Stimulated activated CD8-positive, alpha-beta memory T cell treated with anti-CD3 and anti-CD28 coated beads, Interleukin-12 subunit alpha, Interleukin-12 subunit beta, amount 100 ng/mL, for 24 hours (primary cell): Measurements from ENCODE around the gene LIF.
"Not testable (repeated sequence)": the region's sequence is repeated elsewhere in the genome, so short reads cannot be mapped to it uniquely, and the experiment has no call there.

ENCODE experiments used
- DNase-seq: peaks from one replicate; pipeline ENCODE4 v3.0.0-alpha.2; 2020; ENCODE audit errors: extremely low read depth

Gene LIF

DNA sequence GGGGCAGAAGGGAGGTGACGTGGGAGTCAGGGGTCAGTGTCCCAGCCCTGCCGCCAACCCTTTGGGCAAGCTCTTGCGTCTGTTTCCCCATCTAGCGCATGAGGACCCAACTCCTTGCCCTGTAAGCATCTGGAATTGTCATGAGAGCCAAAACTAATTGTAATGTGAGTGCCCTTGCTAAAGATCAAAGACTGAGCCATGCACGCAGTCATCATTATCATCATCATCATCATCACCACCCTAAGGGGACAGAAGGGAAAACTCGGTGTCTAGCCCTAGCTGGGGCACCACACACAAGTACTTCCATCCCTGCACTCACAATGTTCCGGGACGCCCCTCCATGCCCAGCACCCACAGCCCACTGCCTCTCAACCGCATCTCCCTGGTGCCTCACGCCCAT is 2.5 kb downstream of the LIF start:
- DNase-seq: no peak

DNA sequence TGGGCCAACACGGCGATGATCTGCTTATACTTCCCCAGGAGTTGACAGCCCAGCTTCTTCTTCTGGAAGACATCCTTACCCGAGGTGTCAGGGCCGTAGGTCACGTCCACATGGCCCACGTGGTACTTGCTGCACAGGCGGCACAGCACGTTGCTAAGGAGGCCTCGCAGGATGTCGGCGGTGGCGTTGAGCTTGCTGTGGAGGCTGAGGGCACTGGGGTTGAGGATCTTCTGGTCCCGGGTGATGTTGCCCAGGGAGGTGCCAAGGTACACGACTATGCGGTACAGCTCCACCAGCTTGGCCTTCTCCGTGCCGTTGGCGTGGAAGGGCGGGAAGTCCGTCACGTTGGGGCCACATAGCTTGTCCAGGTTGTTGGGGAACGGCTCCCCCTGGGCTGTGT is 2.9 kb downstream of the LIF start:
- DNase-seq: no peak

DNA sequence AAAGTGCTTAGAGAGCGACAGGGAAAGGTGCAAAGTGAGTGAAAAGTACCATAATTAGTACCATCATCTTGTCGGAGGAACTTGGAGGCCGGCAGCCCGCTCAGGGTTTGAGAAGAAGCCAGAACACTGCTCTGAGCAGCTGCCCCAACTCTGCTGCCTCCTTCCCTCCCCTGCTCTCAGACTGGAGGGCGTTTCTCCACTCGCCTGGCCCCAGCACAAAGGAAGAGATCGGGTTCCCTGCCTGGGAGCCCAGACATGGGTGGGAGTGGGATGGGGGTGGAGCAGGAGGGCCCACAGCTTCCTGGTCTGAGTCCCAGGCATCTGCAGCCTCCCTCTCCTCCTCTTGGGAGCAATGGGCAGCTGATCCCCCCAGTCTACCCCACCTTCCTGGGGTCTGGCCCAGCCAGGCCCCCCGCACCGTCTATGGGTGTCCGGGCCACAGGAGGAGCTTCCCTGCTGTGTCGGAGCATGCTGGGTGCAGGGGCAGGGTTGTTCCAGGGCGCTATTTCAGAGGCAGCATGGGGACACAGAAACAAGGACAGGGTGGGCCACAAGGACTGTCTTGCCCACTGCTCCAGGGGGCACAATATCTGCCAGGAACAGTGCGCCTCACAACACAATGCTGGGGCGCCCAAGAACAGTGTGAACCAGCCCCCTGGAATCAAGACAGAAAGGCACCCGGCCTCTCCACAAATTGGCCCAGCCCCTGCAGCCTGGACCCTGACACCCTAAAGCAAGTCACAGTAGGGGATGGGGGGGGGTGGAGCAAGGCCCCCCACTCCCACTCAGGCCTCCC is 4.8 kb downstream of the LIF start:
- no peak for DNase-seq

DNA sequence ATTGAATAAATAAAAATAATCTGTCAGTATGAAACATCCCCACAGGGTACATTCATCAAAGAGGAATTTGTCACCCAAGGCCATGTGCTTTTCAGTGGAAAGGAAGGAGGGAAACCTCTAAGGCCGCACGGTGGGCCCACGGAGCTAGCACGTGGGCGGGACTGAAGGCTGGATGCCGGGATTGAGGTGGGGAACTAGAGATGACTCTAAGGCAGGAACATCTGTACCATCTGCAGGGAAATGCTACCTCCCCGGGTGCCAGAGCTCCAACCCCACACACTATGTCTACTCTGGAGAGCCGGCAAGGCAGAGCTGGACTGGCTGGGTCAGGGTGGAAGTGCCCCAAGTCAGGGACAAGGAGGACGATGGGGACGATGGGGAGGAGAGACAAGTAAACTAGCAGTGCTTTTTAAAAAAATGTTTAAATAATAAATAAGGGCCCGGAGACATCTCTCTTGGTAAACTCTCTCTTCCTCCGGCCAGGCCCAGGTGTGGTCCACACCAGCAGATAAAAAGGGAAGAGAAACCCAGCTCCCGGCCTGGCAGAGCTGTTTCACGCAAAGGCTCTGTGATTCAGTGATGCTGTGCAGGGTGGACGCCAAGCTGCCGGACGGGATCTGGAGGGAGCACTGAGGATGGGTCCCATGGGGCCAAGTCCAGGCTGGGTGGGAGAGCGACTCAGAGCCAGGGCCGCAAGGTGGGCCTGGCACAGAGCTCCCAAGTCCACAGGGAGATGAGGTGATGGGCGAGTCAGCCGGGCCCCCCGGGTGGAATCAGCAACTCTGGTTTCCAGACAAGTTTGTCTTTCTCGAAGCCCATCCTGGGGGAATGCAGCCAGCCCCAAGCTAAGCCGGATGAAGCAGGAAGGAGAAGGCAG is 5.8 kb downstream of the LIF start:
- DNase-seq: no peak

DNA sequence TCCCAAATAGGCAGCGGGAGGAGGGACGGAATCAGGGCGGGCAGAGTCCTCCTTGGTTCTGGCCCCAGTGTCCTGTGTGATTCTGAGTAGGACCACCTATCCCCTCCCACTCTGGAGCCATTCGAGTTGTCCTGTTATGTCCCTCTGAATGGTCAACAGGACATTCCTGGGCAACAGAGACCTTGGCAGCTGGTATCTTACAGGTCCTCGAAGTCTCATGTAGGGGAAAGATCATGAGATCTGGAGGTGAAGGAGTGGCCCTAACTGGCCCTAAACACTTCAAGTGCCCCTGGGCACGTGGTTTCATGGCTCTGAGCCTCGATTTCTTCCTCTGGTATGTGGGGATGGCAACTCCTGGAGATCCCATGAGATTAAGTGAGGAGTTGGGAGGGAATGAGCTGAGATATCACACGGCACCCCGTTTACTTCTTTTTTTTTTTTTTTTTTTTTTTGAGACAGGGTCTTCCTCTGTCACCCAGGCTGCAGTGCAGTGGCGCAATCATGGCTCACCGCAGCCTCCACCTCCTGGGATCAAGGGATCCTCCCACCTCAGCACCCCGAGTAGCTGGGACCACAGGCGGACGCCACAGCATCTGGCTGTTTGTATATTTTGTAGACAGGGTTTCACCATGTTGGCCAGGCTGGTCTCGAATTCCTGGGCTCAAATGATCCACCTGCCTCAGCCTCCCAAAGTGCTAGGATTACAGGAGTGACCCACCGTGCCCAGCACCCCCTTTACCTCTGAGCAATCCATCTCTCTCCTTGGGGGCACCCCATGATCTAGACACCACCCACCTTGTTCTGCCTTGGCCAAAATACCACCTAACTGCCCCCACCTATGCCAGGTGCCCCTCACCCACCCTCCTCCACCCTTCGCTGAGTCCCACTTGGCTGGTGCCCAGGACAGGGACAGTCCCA is 6.8 kb downstream of the LIF start:
- DNase-seq: no peak

DNA sequence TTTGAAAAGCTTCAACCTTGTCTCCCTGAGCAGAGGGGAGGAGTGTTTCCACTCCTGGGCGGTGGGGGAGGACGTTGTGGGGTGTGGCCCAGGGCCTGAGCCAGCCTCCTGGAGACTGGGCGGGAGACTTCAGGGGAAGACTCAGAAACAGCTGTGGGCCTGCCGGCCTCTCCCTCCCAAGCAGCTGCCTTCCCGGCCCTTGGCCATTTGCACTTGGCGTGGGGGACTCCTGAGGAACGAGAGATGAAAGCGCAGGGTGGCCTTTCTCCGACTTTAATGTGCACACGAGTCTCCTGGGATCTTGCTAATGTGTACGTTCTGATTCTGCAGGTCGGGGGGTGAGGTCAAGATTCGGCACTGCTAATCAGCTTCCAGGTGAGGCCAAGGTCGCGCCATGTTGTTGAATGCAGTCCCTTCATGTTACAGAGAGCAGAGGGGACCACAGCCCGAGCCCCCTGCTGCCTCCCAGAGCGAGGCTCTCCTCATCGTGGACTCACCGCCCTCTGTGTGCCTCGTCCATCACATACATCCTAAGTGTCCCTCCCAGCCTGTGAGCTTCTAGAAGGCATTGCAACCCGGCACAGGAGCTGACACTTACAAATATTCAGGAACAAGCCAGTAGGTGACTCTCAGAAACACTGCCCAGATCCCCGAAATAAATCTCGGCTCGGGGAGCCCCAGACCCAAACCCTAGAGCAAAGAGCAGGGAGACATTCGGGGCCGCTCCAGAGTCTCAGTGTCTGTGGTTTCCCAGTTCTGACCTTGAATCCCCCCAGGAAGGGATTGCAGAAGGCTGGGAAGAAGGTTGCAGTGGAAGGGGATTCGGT is 7.7 kb downstream of the LIF start:
- DNase-seq: no peak

DNA sequence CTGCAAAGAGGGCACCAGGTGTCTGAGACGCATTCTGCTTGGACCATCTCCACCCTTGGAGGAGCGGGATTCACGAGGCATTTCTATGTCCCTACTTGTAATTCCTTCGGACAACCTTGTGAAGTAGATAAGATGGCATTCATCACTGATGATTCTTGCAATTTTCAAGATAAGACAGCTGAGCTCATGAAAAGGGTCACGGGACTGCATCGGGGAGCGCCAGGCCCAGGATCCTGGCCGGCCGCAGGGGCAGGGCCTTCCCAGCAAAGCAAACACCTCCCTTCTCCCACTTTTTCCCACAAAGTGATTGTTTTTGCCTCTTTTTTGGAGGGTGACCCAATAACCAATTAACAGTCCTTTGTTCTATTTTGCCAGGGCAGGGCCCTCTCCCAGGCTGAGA is 8.4 kb downstream of the LIF start:
- no peak for DNase-seq

DNA sequence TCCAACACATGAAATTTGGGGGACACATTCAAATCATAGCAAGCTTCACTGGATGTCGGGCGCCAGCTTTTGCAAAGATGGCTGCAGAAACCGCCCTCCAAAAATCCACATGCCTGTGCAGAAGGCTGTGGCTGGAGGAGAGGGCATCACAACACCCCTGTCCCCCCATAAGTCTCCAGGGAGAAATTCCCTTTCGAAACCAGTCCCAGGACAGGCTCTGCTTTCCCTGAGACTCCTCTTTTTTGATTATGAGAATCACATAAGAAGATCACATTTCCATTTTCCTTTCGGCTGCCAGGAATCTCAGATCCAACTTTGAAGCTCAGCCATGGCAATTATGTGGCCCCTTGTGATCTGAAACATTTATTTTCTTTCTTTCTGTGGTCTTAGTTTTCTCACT is 9.7 kb downstream of the LIF start:
- DNase-seq: no peak

DNA sequence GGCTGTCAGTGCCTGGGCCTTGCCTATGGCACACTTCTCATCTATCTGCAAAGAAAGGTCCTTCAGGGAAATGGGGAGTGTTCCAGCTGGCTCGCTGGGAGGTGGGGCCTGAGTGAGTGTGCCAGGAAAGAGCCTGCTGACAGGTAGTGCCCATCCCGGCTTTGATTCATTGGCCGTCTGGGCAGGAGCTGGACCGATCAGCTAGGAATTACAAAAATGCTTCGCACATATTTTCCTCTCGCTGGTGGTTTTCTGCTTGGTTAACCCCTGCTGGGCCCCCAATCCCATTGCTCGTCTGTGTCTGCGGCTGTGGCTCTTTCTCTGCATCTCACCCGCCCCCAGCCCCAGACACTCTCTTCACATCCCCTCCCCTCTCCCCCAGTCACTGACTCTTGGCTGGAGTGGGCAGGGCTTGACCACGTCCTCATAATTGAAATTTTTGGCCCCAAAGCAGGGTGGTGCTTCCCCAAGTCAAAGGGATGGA is 10.8 kb downstream of the LIF start:
- DNase-seq: no peak

DNA sequence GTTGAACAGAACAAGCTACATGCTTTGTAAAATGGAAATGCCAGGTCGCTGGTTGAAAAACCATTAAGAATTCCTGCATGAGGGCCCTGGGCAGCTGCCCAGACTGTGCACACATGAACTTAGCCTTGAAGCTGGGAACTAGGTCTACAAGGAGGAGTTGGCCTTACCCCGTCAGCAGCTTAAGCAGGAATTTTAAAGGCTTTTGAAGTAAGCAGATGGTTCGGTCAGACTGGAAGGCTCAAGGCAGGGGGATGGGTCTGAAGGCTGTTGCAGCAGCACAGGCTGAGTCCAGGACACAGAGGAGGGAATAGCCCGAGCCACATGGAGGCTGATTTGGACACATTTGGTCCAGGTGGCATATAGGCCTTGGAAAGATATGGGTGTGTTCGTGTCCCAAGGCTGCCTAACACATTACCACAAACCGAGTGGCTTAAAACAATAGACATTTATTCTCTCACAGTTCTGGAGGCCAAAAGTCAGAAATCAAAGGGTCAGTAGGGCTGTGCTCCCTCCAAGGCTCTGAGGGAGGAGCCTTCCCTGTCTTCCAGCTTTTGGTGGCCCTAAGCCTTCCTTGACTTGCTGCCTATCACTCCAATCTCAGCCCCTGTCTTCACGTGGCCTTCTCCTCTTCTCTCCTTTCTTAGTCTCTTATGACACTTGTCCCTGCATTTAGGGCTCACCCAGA is 11.6 kb downstream of the LIF start:
- no peak for DNase-seq

DNA sequence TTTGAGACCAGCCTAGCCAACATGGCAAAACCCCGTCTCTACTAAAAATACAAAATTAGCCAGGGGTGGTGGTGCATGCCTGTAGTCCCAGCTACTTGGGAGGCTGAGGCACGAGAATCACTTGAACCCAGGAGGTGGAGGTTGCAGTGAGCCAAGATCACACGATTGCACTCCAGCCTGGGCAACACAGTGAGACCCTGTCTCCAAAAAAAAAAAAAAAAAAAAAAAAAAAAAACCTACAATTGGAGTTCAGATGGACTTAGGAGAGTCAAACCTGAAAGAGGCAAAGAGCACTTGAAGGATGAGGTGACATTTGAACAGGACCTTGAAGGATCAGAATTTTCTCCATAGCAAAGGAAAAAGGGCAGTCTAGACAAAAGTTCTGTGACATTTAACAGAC is 12.2 kb downstream of the LIF start:
- DNase-seq: not testable (repeated sequence)

DNA sequence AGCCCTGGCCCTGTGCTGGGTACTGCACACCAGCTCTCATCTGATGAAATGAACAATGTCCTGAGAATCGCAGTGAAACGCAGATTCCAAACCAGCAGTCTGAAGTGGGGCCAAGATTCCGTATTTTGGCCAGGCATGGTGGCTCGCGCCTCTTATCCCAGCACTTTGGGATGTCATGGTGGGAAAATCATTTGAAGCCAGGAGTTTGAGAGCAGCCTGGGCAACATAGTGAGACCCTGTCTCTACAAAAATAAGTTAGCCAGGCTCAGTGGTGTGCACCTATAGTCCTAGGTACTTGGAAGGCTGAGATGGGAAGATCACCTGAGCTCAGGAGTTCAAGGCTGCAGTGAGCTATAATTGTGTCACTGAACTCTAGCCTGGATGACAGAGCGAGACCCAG is 13.0 kb downstream of the LIF start:
- DNase-seq: no peak

DNA sequence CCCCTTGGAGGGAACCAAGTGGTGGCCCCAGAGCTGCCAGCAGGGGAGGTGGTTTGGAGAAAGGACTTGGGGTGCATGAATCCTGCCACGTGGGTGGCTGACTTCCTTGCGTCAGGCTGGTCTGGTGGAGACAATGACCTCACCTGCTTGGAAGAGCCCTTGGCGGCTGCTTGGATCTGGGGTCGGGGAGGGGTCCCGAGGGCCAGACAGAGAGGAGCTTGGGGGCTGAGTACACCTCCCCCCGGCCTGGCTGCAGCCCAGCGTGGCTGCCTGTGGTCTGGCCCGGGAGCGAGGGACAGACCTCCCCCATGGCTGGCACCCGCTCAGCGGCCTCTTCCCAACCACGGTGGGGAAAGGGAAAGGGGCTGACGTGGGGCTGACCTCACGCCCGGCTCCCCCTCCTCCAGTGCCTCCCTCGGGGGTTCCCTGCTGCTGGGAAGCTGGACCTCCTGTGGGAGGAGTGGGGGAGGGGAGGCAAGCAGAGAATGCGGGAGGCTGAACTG is 13.8 kb downstream of the LIF start:
- DNase-seq: no peak

DNA sequence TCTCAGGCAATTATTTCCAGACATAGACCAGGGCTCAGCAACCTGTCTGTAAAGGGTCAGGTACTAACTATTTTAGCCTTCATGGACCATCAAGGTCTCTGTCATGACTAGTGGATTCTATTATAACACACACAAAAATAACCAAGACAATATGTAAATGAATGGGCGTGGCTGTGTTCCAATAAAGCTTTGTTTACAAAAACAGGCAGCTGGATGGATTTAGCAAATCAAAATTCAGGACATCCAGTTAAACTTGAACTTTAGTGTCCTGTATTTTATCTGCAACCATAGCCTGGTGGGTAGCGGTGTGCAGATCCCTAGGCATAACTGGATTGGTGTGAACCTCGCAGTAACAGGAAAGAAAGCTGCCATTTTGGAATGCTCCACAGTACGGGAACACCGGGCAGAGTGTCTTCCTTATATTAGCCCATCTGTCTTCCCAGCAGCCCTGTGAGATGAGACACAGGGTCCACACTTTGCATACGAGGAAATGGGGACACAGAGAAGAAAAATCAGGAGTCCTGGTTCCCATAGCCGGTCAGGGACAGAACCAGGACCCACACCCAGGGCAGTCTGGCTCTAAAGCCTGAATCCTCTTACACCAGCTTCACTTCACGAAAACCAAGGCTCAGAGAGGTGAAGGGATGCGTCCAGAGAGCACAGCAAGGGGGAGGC is 15.6 kb downstream of the LIF start:
- no peak for DNase-seq

DNA sequence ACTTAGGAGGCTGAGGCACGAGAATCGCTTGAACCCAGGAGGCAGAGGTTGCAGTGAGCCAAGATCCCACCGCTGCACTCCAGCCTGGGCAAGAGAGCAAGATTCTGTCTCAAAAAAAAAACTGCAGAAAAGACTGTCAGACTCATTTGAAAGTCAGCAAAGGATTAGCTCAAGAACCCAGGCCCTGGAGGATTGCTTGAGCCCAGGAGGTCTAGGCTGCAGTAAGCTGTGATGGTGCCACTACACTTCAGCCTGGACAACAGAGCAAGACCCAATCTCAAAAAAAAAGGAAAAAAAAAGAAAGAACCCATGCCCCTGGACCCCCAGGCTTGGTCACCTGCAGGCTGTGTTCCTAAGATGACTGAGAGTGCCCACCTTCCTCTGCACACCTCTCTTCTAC is 16.2 kb downstream of the LIF start:
- DNase-seq: no peak

DNA sequence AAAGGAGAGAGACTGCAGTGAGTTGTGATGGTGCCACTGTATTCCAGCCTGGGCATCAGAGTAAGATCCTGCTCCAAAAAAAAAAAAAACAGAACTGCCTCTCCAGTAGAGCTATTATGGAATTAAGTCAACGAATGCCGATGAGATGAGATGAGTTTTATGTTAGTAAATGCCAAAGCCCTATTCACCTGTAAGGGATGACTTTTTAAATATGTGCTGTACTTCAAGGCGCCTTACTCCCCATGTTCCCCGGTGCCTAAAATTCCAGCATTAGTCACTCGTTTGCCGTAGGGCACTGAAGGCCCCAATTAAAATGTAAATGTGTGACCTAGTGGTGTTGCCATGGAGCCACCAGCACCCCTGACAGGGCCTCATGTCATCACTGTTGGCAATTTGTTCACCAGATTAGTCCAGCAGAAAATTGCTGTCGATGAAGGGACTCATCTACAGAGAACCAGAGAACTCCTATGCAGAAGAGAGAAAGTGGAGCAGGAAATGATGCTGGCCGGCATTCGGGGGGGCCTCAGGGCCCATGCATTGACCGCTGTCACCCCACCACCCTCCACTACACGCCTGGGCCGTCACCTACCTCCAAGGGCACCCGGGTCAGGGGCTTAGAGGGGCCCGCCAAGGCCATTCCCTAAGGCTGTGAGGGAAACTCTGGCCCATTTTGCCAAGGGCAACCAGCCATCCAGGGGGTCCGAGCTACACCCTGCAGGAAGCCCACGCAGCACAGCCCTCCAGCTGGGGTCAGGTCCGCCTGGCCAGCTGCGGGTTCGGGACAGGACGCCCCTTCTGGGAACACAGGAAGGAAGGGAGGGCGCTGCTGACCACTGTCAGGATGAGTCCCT is 17.8 kb downstream of the LIF start:
- no peak for DNase-seq

DNA sequence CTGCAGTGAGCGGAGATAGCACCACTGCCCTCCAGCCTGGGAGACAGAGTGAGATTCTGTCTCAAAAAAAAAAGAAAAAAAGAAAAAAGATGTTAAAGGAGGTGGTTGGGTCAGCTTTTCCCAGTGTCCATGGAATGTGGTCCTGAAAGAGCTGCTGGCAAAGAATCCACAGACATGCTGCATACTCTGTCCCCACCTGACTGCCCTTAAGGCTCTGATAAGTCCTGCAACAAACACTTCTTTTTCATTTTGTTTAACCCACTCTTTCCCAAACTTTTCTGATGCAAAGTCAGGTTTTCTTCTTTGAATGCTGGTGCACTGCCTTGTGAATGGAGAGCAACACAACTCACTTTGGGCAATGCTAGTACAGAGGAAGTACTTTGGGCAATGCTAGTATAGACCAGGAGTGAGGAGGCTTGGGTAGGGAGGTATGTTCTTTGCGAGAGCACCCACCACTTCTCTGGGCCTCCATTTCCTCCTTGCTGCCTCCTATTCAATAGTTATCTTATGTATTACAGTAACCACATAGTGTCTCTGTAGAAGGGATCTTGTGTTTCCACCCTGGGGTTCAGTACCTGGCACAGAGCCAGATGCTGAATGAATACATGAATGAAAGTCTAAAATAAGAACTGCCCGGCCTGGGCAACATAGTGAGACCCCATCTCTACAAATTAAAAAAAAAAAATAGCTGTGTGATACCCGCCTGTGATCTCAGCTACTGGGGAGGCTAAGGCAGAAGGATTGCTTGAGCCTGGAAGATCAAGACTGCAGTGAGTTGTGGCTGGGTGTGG is 18.9 kb downstream of the LIF start:
- DNase-seq: no peak
